Loucy (cell line): ENCODE measurements around the gene TMED10.

Source experiments
- H2AFZ ChIP-seq: fragments of 200-600 bp; sonication (generic); 2 replicates; pipeline ENCODE4 v1.6.0; 2016; ENCODE audit warnings: antibody characterized with exemption, mild to moderate bottlenecking, low read length, moderate library complexity
- H3F3A ChIP-seq: fragments of 200-600 bp; 2 replicates; pipeline ENCODE4 v1.6.0; 2016; ENCODE audit warnings: antibody characterized with exemption, low read depth, mild to moderate bottlenecking
- H3K27me3 ChIP-seq: fragments of 200-600 bp; sonication (generic); 2 replicates; pipeline ENCODE4 v1.6.1; 2014; ENCODE audit warnings: low read length, mild to moderate bottlenecking; ENCODE audit not compliant: insufficient read depth, poor library complexity, severe bottlenecking
- H3K36me3 ChIP-seq: fragments of 200-600 bp; sonication (generic); 2 replicates; pipeline ENCODE4 v1.6.1; 2016; ENCODE audit warnings: low read length; ENCODE audit not compliant: insufficient read depth
- H3K4me1 ChIP-seq: fragments of 200-600 bp; sonication (generic); 2 replicates; pipeline ENCODE4 v1.5.1; 2014; ENCODE audit warnings: low read length, mild to moderate bottlenecking; ENCODE audit not compliant: insufficient read depth, poor library complexity, severe bottlenecking
- H3K4me2 ChIP-seq: fragments of 200-600 bp; sonication (generic); 2 replicates; pipeline ENCODE4 v1.6.0; 2014; ENCODE audit warnings: antibody characterized with exemption, low read length, low read depth, mild to moderate bottlenecking; ENCODE audit not compliant: poor library complexity, severe bottlenecking
- H3K4me3 ChIP-seq: fragments of 200-600 bp; sonication (generic); 2 replicates; pipeline ENCODE4 v1.5.1; 2014; ENCODE audit warnings: low read length, mild to moderate bottlenecking, mixed read lengths; ENCODE audit not compliant: poor library complexity, severe bottlenecking
- H3K79me2 ChIP-seq: fragments of 200-600 bp; sonication (generic); 2 replicates; pipeline ENCODE4 v1.6.1; 2014; ENCODE audit warnings: low read length; ENCODE audit not compliant: insufficient read depth
- H3K9ac ChIP-seq: fragments of 200-600 bp; sonication (generic); 2 replicates; pipeline ENCODE4 v1.6.0; 2014; ENCODE audit warnings: mild to moderate bottlenecking, low read depth, low read length, moderate library complexity; ENCODE audit not compliant: poor library complexity, severe bottlenecking
- H3K9me2 ChIP-seq: fragments of 200-600 bp; sonication (generic); replicated peaks from 2 replicates; pipeline ENCODE4 v1.6.1; 2016; ENCODE audit warnings: low read depth, low read length, mixed read lengths
- H3K9me3 ChIP-seq: fragments of 200-600 bp; sonication (generic); 2 replicates; pipeline ENCODE4 v1.6.1; 2014; ENCODE audit warnings: mild to moderate bottlenecking, antibody characterized with exemption, low read length, low read depth; ENCODE audit not compliant: insufficient read depth
- H4K20me1 ChIP-seq: fragments of 200-600 bp; sonication (generic); 2 replicates; pipeline ENCODE4 v1.6.0; 2014; ENCODE audit warnings: antibody characterized with exemption, low read length, mild to moderate bottlenecking; ENCODE audit not compliant: insufficient read depth, poor library complexity, severe bottlenecking
- CTCF ChIP-seq: fragments of 200-600 bp; sonication (generic); conservative IDR thresholded peaks from 2 replicates; pipeline ENCODE4 v1.5.1; 2014; ENCODE audit warnings: mild to moderate bottlenecking, antibody characterized with exemption, low read length
- EZH2phosphoT487 ChIP-seq: fragments of 200-600 bp; IDR thresholded peaks from 2 replicates; pipeline ENCODE4 v1.6.1; 2018; ENCODE audit warnings: antibody characterized with exemption, mild to moderate bottlenecking, moderate library complexity, borderline replicate concordance

Gene TMED10

GRCh38 chr14:75206190-75206589, 29.8 kb upstream of the TMED10 start:
- Histone ChIP-seq H3K4me3 (no peak overlapping the region), H3K4me2 (peak overlapping the region; percentile 47), H3K9me3 (no peaks in the 10 kb centered on the region), H3K79me2 (no peaks in the 10 kb centered on the region), H3K27me3 (no peaks in the 10 kb centered on the region), H2AFZ (peak overlapping the region; percentile 80), H3K9ac (no peak overlapping the region), H4K20me1 (no peaks in the 10 kb centered on the region), H3K9me2 (no peaks in the 10 kb centered on the region), H3K36me3 (no peaks in the 10 kb centered on the region), H3K4me1 (peaks cover 24% of the 10 kb centered on the region), H3F3A (no peaks in the 10 kb centered on the region)
- TF ChIP-seq CTCF (no peak), EZH2phosphoT487 (no peak)

- Histone ChIP-seq H3K4me2 (peak overlapping the region; percentile 47), H3K4me3 (peak overlapping the region; percentile 6), H3K9ac (no peak overlapping the region), H3K36me3 (no peaks in the 10 kb centered on the region), H3K27me3 (no peaks in the 10 kb centered on the region), H3K79me2 (no peaks in the 10 kb centered on the region), H3K9me2 (no peaks in the 10 kb centered on the region), H3K4me1 (peaks cover 29% of the 10 kb centered on the region), H2AFZ (peak overlapping the region; percentile 68; the same call in 1 of the 2 replicates), H4K20me1 (no peaks in the 10 kb centered on the region), H3F3A (no peaks in the 10 kb centered on the region), H3K9me3 (no peaks in the 10 kb centered on the region)
- TF ChIP-seq CTCF (no peak), EZH2phosphoT487 (no peak)
Observed at GRCh38 chr14:75205591-75205990, 29.2 kb upstream of the TMED10 start.

GRCh38 chr14:75204116-75204515, 27.7 kb upstream of the TMED10 start:
- H3K4me1 ChIP-seq, result peaks cover 29% of the 10 kb centered on the region
- no peaks in the 10 kb centered on the region for H3K9me2 ChIP-seq
- no peaks in the 10 kb centered on the region for H3K79me2 ChIP-seq
- H3F3A ChIP-seq, result no peaks in the 10 kb centered on the region
- TF ChIP-seq CTCF, result no peak
- TF ChIP-seq EZH2phosphoT487, result no peak
- no peaks in the 10 kb centered on the region for H3K9me3 ChIP-seq
- H3K36me3 ChIP-seq, result no peaks in the 10 kb centered on the region
- H3K27me3 ChIP-seq, result no peaks in the 10 kb centered on the region
- no peak overlapping the region for H3K4me3 ChIP-seq
- H3K9ac ChIP-seq, result no peak overlapping the region
- no peak overlapping the region for H3K4me2 ChIP-seq
- H2AFZ ChIP-seq, result no peak overlapping the region
- no peaks in the 10 kb centered on the region for H4K20me1 ChIP-seq
